ENCODE measurements around the gene TRPC4AP.

DNA sequence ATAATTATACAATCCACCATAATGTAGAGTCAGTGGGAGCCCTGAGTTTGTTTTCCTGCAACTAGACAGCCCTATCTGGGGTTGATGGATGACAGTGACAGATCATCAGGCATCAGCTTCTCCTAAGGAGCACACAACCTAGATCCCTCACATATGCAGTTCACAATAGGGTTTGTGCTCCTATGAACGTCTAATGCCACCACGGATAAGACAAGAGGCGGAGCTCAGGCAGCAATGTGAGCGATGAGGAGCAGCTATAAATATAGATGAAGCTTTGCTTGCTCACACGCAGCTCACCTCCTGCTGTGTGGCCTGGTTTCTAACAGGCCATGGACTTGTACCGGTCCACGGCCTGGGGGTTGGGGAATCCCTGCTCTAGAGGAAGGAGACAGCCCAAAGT lies 28.6 kb upstream of the TRPC4AP start:
- TF ChIP-seq POLR2AphosphoS5 (IDR thresholded peaks at IDR 0.05) (no peak), POLR2A (IDR thresholded peaks at IDR 0.05) (no peak), CTCF (IDR thresholded peaks at IDR 0.05) (no peak), EP300 (IDR thresholded peaks at IDR 0.05) (no peak)
